GM19324 (cell line): ENCODE measurements around the gene SPG7.

Experiments
- ATAC-seq: cut with Tn5 transposase; IDR thresholded peaks from one replicate; pipeline ENCODE4 v1.9.1; 2021; ENCODE audit warnings: mild to moderate bottlenecking, moderate library complexity; ENCODE audit not compliant: unreplicated experiment, low FRiP score

SPG7 gene

GRCh38 chr16:89510526-89510925 lies 2.3 kb downstream of the SPG7 start:
- ATAC-seq, result no peak

- no peak for ATAC-seq
These were observed 3.2 kb downstream of the SPG7 start for GRCh38 chr16:89511374-89511773.

- ATAC-seq, result no peak
These were observed 4.2 kb downstream of the SPG7 start for GRCh38 chr16:89512453-89512852.

- ATAC-seq, result no peak
These were observed 8.9 kb downstream of the SPG7 start for GRCh38 chr16:89517128-89517527.

GRCh38 chr16:89519881-89520280 lies 11.7 kb downstream of the SPG7 start:
- no peak for ATAC-seq

GRCh38 chr16:89522287-89522686 lies 14.1 kb downstream of the SPG7 start:
- ATAC-seq, result no peak

- no peak for ATAC-seq
These were observed 15.6 kb downstream of the SPG7 start for GRCh38 chr16:89523680-89524344.

- ATAC-seq, result no peak
These were observed 17.1 kb downstream of the SPG7 start for GRCh38 chr16:89525146-89525913.

GRCh38 chr16:89529097-89529496 lies 20.9 kb downstream of the SPG7 start:
- no peak for ATAC-seq

- no peak for ATAC-seq
These were observed 22.5 kb downstream of the SPG7 start for GRCh38 chr16:89530401-89531381.

- ATAC-seq, result no peak
These were observed 23.8 kb downstream of the SPG7 start for GRCh38 chr16:89531821-89532526.

- ATAC-seq, result no peak
These were observed 26.1 kb downstream of the SPG7 start for GRCh38 chr16:89534252-89534756.

GRCh38 chr16:89536371-89536770 lies 28.2 kb downstream of the SPG7 start:
- no peak for ATAC-seq

GRCh38 chr16:89536886-89537548 lies 28.8 kb downstream of the SPG7 start:
- ATAC-seq, result no peak

GRCh38 chr16:89537549-89537925 lies 29.3 kb downstream of the SPG7 start:
- ATAC-seq, result no peak

GRCh38 chr16:89538286-89538685 lies 30.1 kb downstream of the SPG7 start:
- no peak for ATAC-seq

- ATAC-seq, result no peak
These were observed 32.4 kb downstream of the SPG7 start for GRCh38 chr16:89540557-89540956.

GRCh38 chr16:89541792-89542191 lies 33.6 kb downstream of the SPG7 start:
- no peak for ATAC-seq

- no peak for ATAC-seq
These were observed 35.9 kb downstream of the SPG7 start for GRCh38 chr16:89544113-89544512.

- no peak for ATAC-seq
These were observed 36.5 kb downstream of the SPG7 start for GRCh38 chr16:89544713-89545043.
